ENCODE results near the gene FGFR3. TPM values are rescaled to one million over a fixed set of nuclear protein-coding genes. Genes with fewer than 3 reads are reported as not detected.
A peak's percentile ranks its signal among the peaks of the same experiment; 100 is the strongest.

FGFR3 gene
- total and polyA plus RNA-seq, 9 of the 15 experiments (the other 6 are each of a cell fraction or from before 2014, with no cell fraction given): 1.2 to 60.4 (median 12.7) TPM

- no peak for TF ChIP-seq PTTG1 (tag; IDR thresholded peaks at IDR 0.05; ENCODE audit: low read depth)
- TF ChIP-seq ZBTB7A (IDR thresholded peaks at IDR 0.05; ENCODE audit: borderline replicate concordance, control insufficient read depth, low read depth, low read length): peak; percentile 78
- TF ChIP-seq TBP (optimal IDR thresholded peaks at IDR 0.05; ENCODE audit: low read depth, low read length): peak; percentile 76
- no peak for TF ChIP-seq STAT6 (CRISPR knock-in tag; IDR thresholded peaks at IDR 0.05)
- TF ChIP-seq ZNF232 (CRISPR knock-in tag; IDR thresholded peaks at IDR 0.05): no peak; the same call in 1 of the 2 replicates
- peak; percentile 96 for TF ChIP-seq POLR2G (IDR thresholded peaks at IDR 0.05; ENCODE audit: low read depth, low read length)
- no peak for TF ChIP-seq ZNF551 (CRISPR knock-in tag; IDR thresholded peaks at IDR 0.05)
- peak; percentile 68; the same call in 1 of the 2 replicates for TF ChIP-seq NCOA6 (IDR thresholded peaks at IDR 0.05)
- no peak for TF ChIP-seq STAT5A (IDR thresholded peaks at IDR 0.05; ENCODE audit: borderline replicate concordance, low read length)
- TF ChIP-seq ZFP30 (CRISPR knock-in tag; IDR thresholded peaks at IDR 0.05; ENCODE audit: borderline replicate concordance): no peak
- peak; percentile 68 for TF ChIP-seq SP1 (CRISPR knock-in tag; IDR thresholded peaks at IDR 0.05)
- TF ChIP-seq ESRRB (CRISPR knock-in tag; IDR thresholded peaks at IDR 0.05; ENCODE audit: borderline replicate concordance): no peak
- peak; percentile 91 for TF ChIP-seq ARID4B (CRISPR knock-in tag; IDR thresholded peaks at IDR 0.05)
- TF ChIP-seq ZNF696 (CRISPR knock-in tag; conservative IDR thresholded peaks at IDR 0.05): no peak
- TF ChIP-seq ZNF512 (tag; IDR thresholded peaks at IDR 0.05): no peak
- TF ChIP-seq NR4A1 (CRISPR knock-in tag; IDR thresholded peaks at IDR 0.05): no peak
- TF ChIP-seq NR4A1 (tag; IDR thresholded peaks at IDR 0.05): 0 out of 2 replicates have a peak, but pooled peaks have one; percentile 22
- TF ChIP-seq SNIP1 (IDR thresholded peaks at IDR 0.05; ENCODE audit: low read depth): no peak
- no peak for TF ChIP-seq CBX5 (IDR thresholded peaks at IDR 0.05; ENCODE audit: borderline replicate concordance, low read depth)
- TF ChIP-seq ZSCAN32 (CRISPR knock-in tag; IDR thresholded peaks at IDR 0.05): no peak
Measured at GRCh38 chr4:1856071-1856942, 63.2 kb downstream of the FGFR3 start, which contains the start of gene LETM1 (continued).
